OCI-LY1 (cell line): Measurements from ENCODE around the gene NUCB2.

Experiments
- H2AFZ ChIP-seq: fragments of 200-600 bp; sonication (generic), shearing (Covaris generic); 2 replicates; pipeline ENCODE4 v1.6.0; 2014; ENCODE audit warnings: antibody characterized with exemption, mild to moderate bottlenecking, low read length
- H3F3A ChIP-seq: fragments of 200-600 bp; sonication (generic), shearing (Covaris generic); 2 replicates; pipeline ENCODE4 v1.6.0; 2014; ENCODE audit warnings: mild to moderate bottlenecking, antibody characterized with exemption, low read length, moderate library complexity; ENCODE audit not compliant: insufficient read depth
- H3K27ac ChIP-seq: fragments of 200-600 bp; sonication (generic); 2 replicates; pipeline ENCODE4 v1.5.1; 2014; ENCODE audit warnings: low read length, mixed run types, mild to moderate bottlenecking, low read depth; ENCODE audit not compliant: poor library complexity, severe bottlenecking
- H3K27me3 ChIP-seq: fragments of 200-600 bp; sonication (generic); 2 replicates; pipeline ENCODE4 v1.6.0; 2014; ENCODE audit warnings: antibody characterized with exemption, mild to moderate bottlenecking, low read length, moderate library complexity; ENCODE audit not compliant: insufficient read depth
- H3K36me3 ChIP-seq: fragments of 200-600 bp; sonication (generic); 2 replicates; pipeline ENCODE4 v1.6.1; 2014; ENCODE audit warnings: mild to moderate bottlenecking, antibody characterized with exemption, low read length, moderate library complexity, mixed read lengths; ENCODE audit not compliant: insufficient read depth
- H3K4me1 ChIP-seq: fragments of 200-600 bp; sonication (generic); 2 replicates; pipeline ENCODE4 v1.5.1; 2014; ENCODE audit warnings: mild to moderate bottlenecking, low read length, moderate library complexity; ENCODE audit not compliant: insufficient read depth, severe bottlenecking
- H3K4me2 ChIP-seq: fragments of 200-600 bp; sonication (generic), shearing (Covaris generic); 2 replicates; pipeline ENCODE4 v1.6.1; 2014; ENCODE audit warnings: low read length
- H3K4me3 ChIP-seq: fragments of 200-600 bp; sonication (generic); 2 replicates; pipeline ENCODE4 v1.5.1; 2014; ENCODE audit warnings: low read length, low read depth, mild to moderate bottlenecking, mixed read lengths; ENCODE audit not compliant: poor library complexity, severe bottlenecking
- H3K79me2 ChIP-seq: fragments of 200-600 bp; shearing (Covaris generic); 2 replicates; pipeline ENCODE4 v1.6.1; 2016; ENCODE audit warnings: mixed run types, low read length, mixed read lengths; ENCODE audit not compliant: insufficient read depth
- H3K9ac ChIP-seq: fragments of 200-600 bp; sonication (generic), shearing (Covaris generic); 2 replicates; pipeline ENCODE4 v1.6.1; 2014; ENCODE audit warnings: mild to moderate bottlenecking, low read length, mixed read lengths
- H3K9me2 ChIP-seq: fragments of 200-600 bp; sonication (generic), shearing (Covaris generic); 2 replicates; pipeline ENCODE4 v1.6.1; 2014; ENCODE audit warnings: low read depth, mild to moderate bottlenecking, low read length, mixed read lengths
- H3K9me3 ChIP-seq: fragments of 200-600 bp; shearing (Covaris generic); 2 replicates; pipeline ENCODE4 v1.6.1; 2014; ENCODE audit warnings: low read length, mixed read lengths
- H4K20me1 ChIP-seq: fragments of 200-600 bp; sonication (generic), shearing (Covaris generic); 2 replicates; pipeline ENCODE4 v1.6.0; 2016; ENCODE audit warnings: mild to moderate bottlenecking, low read length; ENCODE audit not compliant: insufficient read depth
- CTCF ChIP-seq: fragments of 200-600 bp; sonication (generic), shearing (Covaris generic); IDR thresholded peaks from 2 replicates; pipeline ENCODE4 v1.5.1; 2017; ENCODE audit warnings: mild to moderate bottlenecking, antibody characterized with exemption, low read length, moderate library complexity, mixed read lengths
- EZH2 ChIP-seq: fragments of 200-600 bp; sonication (generic), shearing (Covaris generic); IDR thresholded peaks from 2 replicates; pipeline ENCODE4 v1.8.0; 2017; ENCODE audit warnings: borderline replicate concordance, mixed run types, mild to moderate bottlenecking, antibody characterized with exemption, low read length, moderate library complexity, mixed read lengths

Gene NUCB2

GRCh38 chr11:17291710-17292109 is 15.2 kb downstream of the NUCB2 start:
- H3K27me3 ChIP-seq, result no peaks in the 10 kb centered on the region
- no peaks in the 10 kb centered on the region; the same call in 1 of the 2 replicates for H3K79me2 ChIP-seq
- no peaks in the 10 kb centered on the region for H4K20me1 ChIP-seq
- H3F3A ChIP-seq, result no peaks in the 10 kb centered on the region; the same call in 1 of the 2 replicates
- TF ChIP-seq EZH2, result no peak
- TF ChIP-seq CTCF, result no peak
- H3K9ac ChIP-seq, result no peak overlapping the region
- peaks cover 36% of the 10 kb centered on the region for H3K36me3 ChIP-seq
- H3K9me3 ChIP-seq, result no peaks in the 10 kb centered on the region
- H3K4me3 ChIP-seq, result no peak overlapping the region
- no peak overlapping the region for H2AFZ ChIP-seq
- no peaks in the 10 kb centered on the region for H3K9me2 ChIP-seq
- H3K27ac ChIP-seq, result no peak overlapping the region
- H3K4me1 ChIP-seq, result no peaks in the 10 kb centered on the region
- no peak overlapping the region for H3K4me2 ChIP-seq

GRCh38 chr11:17293311-17293710 is 16.8 kb downstream of the NUCB2 start:
- H3K79me2 ChIP-seq, result no peaks in the 10 kb centered on the region; the same call in 1 of the 2 replicates
- no peak overlapping the region for H3K27ac ChIP-seq
- no peaks in the 10 kb centered on the region for H3K9me2 ChIP-seq
- H4K20me1 ChIP-seq, result no peaks in the 10 kb centered on the region
- H3K4me2 ChIP-seq, result no peak overlapping the region
- no peaks in the 10 kb centered on the region for H3K9me3 ChIP-seq
- no peak overlapping the region for H2AFZ ChIP-seq
- no peak overlapping the region for H3K4me3 ChIP-seq
- no peaks in the 10 kb centered on the region; the same call in 1 of the 2 replicates for H3F3A ChIP-seq
- no peaks in the 10 kb centered on the region for H3K4me1 ChIP-seq
- no peaks in the 10 kb centered on the region for H3K27me3 ChIP-seq
- H3K9ac ChIP-seq, result no peak overlapping the region
- TF ChIP-seq EZH2, result no peak
- no peak for TF ChIP-seq CTCF
- H3K36me3 ChIP-seq, result peaks cover 38% of the 10 kb centered on the region

GRCh38 chr11:17294033-17294432 is 17.5 kb downstream of the NUCB2 start:
- Histone ChIP-seq H2AFZ (no peak overlapping the region), H3K9ac (no peak overlapping the region), H3K79me2 (no peaks in the 10 kb centered on the region; the same call in 1 of the 2 replicates), H4K20me1 (no peaks in the 10 kb centered on the region), H3K4me1 (no peaks in the 10 kb centered on the region), H3K4me3 (no peak overlapping the region), H3K27ac (no peak overlapping the region), H3K36me3 (peaks cover 38% of the 10 kb centered on the region), H3K4me2 (no peak overlapping the region), H3F3A (no peaks in the 10 kb centered on the region; the same call in 1 of the 2 replicates), H3K9me3 (no peaks in the 10 kb centered on the region), H3K9me2 (no peaks in the 10 kb centered on the region), H3K27me3 (no peaks in the 10 kb centered on the region)
- TF ChIP-seq CTCF (no peak), EZH2 (no peak)
